ENCODE measurements around the gene GRB10. TPM values are rescaled to one million over a fixed set of nuclear protein-coding genes. Genes with fewer than 3 reads are reported as not detected.

The GRB10 gene
- total and polyA plus RNA-seq, 3 donors from 2014 or later = 54.0 to 81.9 (median 57.7) TPM

GRCh38 chr7:50729962-50730361 lies 52.7 kb downstream of the GRB10 start:
- Histone ChIP-seq H3K9me3 (no peaks in the 10 kb centered on the region), H3K27ac (no peak overlapping the region), H3K27me3 (no peaks in the 10 kb centered on the region), H3K4me1 (peaks cover 8% of the 10 kb centered on the region), H3K4me3 (no peak overlapping the region), H3K36me3 (ENCODE audit: low read depth, missing control alignments) (no peaks in the 10 kb centered on the region)
- intact Hi-C loops (cut with DNase I; ENCODE audit: low total_unique reads) = no loop called here
- no peak for DNase-seq
- no peak for TF ChIP-seq POLR2A (IDR thresholded peaks at IDR 0.05)
- TF ChIP-seq CTCF (IDR thresholded peaks at IDR 0.05) = no peak
- WGBS, 2 donors = 82 to 87% methylated on average over 5 of the region's 5 CpGs

GRCh38 chr7:50728184-50728583 lies 54.5 kb downstream of the GRB10 start:
- WGBS, 2 donors = 43 to 64% methylated on average over 2 of the region's 2 CpGs
- intact Hi-C loops (cut with DNase I; ENCODE audit: low total_unique reads) = no loop called here
- Histone ChIP-seq H3K9me3 (no peaks in the 10 kb centered on the region), H3K4me3 (no peak overlapping the region), H3K36me3 (ENCODE audit: low read depth, missing control alignments) (no peaks in the 10 kb centered on the region), H3K27me3 (no peaks in the 10 kb centered on the region), H3K4me1 (peaks cover 8% of the 10 kb centered on the region), H3K27ac (no peak overlapping the region)
- no peak for DNase-seq
- no peak for TF ChIP-seq POLR2A (IDR thresholded peaks at IDR 0.05)
- TF ChIP-seq CTCF (IDR thresholded peaks at IDR 0.05) = no peak

- intact Hi-C loops (cut with DNase I; ENCODE audit: low total_unique reads) = no loop called here
These were observed 55.0 kb downstream of the GRB10 start for GRCh38 chr7:50727711-50728110.

GRCh38 chr7:50727072-50727471 lies 55.6 kb downstream of the GRB10 start:
- peaks cover 8% of the 10 kb centered on the region for H3K4me1 ChIP-seq
- H3K9me3 ChIP-seq = no peaks in the 10 kb centered on the region
- H3K27me3 ChIP-seq = no peaks in the 10 kb centered on the region
- no peak for TF ChIP-seq CTCF (IDR thresholded peaks at IDR 0.05)
- no peak for TF ChIP-seq POLR2A (IDR thresholded peaks at IDR 0.05)
- H3K4me3 ChIP-seq = no peak overlapping the region
- intact Hi-C loops (cut with DNase I; ENCODE audit: low total_unique reads) = no loop called here
- no peak overlapping the region for H3K27ac ChIP-seq
- 75 to 88% methylated on average over 3 of the region's 3 CpGs for WGBS, 2 donors
- no peak for DNase-seq
- no peaks in the 10 kb centered on the region for H3K36me3 ChIP-seq (ENCODE audit: low read depth, missing control alignments)

More at GRCh38 chr7:50727711-50728110, 55.0 kb downstream of the GRB10 start:
- Histone ChIP-seq H3K27ac (no peak overlapping the region), H3K4me3 (no peak overlapping the region), H3K9me3 (no peaks in the 10 kb centered on the region), H3K36me3 (ENCODE audit: low read depth, missing control alignments) (no peaks in the 10 kb centered on the region), H3K4me1 (peaks cover 8% of the 10 kb centered on the region), H3K27me3 (no peaks in the 10 kb centered on the region)
- no peak for TF ChIP-seq CTCF (IDR thresholded peaks at IDR 0.05)
- no peak for TF ChIP-seq POLR2A (IDR thresholded peaks at IDR 0.05)
- DNase-seq = no peak
- WGBS, 2 donors = 86 to 88% methylated on average over 2 of the region's 2 CpGs

GRCh38 chr7:50725774-50726173 lies 56.9 kb downstream of the GRB10 start:
- Histone ChIP-seq H3K4me3 (no peak overlapping the region), H3K36me3 (ENCODE audit: low read depth, missing control alignments) (no peaks in the 10 kb centered on the region), H3K4me1 (peaks cover 8% of the 10 kb centered on the region), H3K27ac (no peak overlapping the region), H3K27me3 (no peaks in the 10 kb centered on the region), H3K9me3 (no peaks in the 10 kb centered on the region)
- intact Hi-C loops (cut with DNase I; ENCODE audit: low total_unique reads) = no loop called here
- peak; percentile 28 for DNase-seq
- 30 to 41% methylated on average over 3 of the region's 3 CpGs for WGBS, 2 donors
- TF ChIP-seq CTCF (IDR thresholded peaks at IDR 0.05) = no peak
- TF ChIP-seq POLR2A (IDR thresholded peaks at IDR 0.05) = no peak

Data from testis (tissue), 3 donors.